Ovary (tissue), 3 donors: ENCODE results near the gene PID1.

Experiments
- CTCF ChIP-seq, 3 donors: fragments of 450-650 bp in 2 of 3; fragments of 200-600 bp in 1 of 3; IDR thresholded peaks; one replicate each; pipeline versions ENCODE4 v1.5.1 to v1.8.0; 2016 to 2022; ENCODE audit warnings: antibody characterized with exemption in 3 of 3, mild to moderate bottlenecking in 1 of 3
- EP300 ChIP-seq: sonication (generic); formaldehyde crosslinking; IDR thresholded peaks from one replicate; pipeline ENCODE4 v1.6.1; 2017; ENCODE audit warnings: antibody characterized with exemption
- POLR2A ChIP-seq: fragments of 450-650 bp; IDR thresholded peaks from one replicate; pipeline ENCODE4 v1.6.1; 2017; ENCODE audit warnings: antibody characterized with exemption, mild to moderate bottlenecking, moderate library complexity
- donor health status: DM: no; HTN: no; CAD: no.

GRCh38 chr2:228988786-228989185 lies 282.3 kb downstream of the PID1 start:
- TF ChIP-seq CTCF (IDR thresholded peaks at IDR 0.05) (no peak), EP300 (no peak), POLR2A (no peak)
